PFSK-1 (cell line): ENCODE data around the gene CHTF18.

Experiments used
- FOXP2 ChIP-seq: optimal IDR thresholded peaks from 2 replicates; pipeline ENCODE3; 2011; ENCODE audit warnings: borderline replicate concordance, control low read depth, inconsistent platforms; ENCODE audit not compliant: insufficient read depth; ENCODE audit errors: extremely low read length, extremely low read depth
- POLR2AphosphoS5 ChIP-seq: IDR thresholded peaks from 2 replicates; pipeline ENCODE4 v1.6.1; 2012; ENCODE audit warnings: low read depth, mild to moderate bottlenecking, control low read depth, low read length, moderate library complexity
- SIN3A ChIP-seq: IDR thresholded peaks from 2 replicates; pipeline ENCODE4 v1.6.1; 2012; ENCODE audit warnings: mild to moderate bottlenecking, low read length, moderate library complexity, borderline replicate concordance; ENCODE audit not compliant: insufficient read depth
- TAF1 ChIP-seq: IDR thresholded peaks from 2 replicates; pipeline ENCODE4 v1.6.1; 2012; ENCODE audit warnings: low read length, control low read depth, borderline replicate concordance; ENCODE audit not compliant: insufficient read depth
- TF ChIP-seq, protein P1 (sequence below), 2 experiments: IDR thresholded peaks; 2 replicates each; pipeline versions ENCODE4 v1.6.1 to v1.8.0; 2011 to 2012; ENCODE audit warnings: low read depth in 2 of 2, low read length in 2 of 2, control low read depth in 1 of 2, inconsistent platforms in 1 of 2, mild to moderate bottlenecking in 1 of 2, moderate library complexity in 1 of 2; ENCODE audit not compliant: insufficient read depth in 1 of 2

Gene CHTF18

DNA sequence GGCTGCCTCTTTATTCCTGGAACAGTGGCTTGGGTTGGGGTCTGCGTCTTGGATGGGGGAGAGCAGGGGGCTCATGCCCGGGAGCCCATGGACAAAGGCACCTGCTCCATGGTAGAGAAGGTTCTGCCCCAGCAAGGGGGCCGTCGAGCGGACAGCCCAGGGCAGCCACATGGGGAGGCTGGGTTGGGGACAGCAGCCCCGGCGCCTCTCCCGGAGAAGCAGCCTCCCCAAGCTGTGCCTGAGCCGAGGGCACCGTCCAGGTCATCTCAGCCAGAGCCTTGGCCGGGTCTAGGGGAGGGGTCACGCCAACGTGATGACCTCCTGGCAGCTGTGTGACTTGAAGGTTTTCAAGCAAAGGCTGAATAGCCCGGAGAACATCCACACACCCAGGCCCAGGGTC is 45.0 kb downstream of the CHTF18 start:
- no peak for TF ChIP-seq FOXP2
- no peak for TF ChIP-seq TAF1
- TF ChIP-seq, protein P1, sequence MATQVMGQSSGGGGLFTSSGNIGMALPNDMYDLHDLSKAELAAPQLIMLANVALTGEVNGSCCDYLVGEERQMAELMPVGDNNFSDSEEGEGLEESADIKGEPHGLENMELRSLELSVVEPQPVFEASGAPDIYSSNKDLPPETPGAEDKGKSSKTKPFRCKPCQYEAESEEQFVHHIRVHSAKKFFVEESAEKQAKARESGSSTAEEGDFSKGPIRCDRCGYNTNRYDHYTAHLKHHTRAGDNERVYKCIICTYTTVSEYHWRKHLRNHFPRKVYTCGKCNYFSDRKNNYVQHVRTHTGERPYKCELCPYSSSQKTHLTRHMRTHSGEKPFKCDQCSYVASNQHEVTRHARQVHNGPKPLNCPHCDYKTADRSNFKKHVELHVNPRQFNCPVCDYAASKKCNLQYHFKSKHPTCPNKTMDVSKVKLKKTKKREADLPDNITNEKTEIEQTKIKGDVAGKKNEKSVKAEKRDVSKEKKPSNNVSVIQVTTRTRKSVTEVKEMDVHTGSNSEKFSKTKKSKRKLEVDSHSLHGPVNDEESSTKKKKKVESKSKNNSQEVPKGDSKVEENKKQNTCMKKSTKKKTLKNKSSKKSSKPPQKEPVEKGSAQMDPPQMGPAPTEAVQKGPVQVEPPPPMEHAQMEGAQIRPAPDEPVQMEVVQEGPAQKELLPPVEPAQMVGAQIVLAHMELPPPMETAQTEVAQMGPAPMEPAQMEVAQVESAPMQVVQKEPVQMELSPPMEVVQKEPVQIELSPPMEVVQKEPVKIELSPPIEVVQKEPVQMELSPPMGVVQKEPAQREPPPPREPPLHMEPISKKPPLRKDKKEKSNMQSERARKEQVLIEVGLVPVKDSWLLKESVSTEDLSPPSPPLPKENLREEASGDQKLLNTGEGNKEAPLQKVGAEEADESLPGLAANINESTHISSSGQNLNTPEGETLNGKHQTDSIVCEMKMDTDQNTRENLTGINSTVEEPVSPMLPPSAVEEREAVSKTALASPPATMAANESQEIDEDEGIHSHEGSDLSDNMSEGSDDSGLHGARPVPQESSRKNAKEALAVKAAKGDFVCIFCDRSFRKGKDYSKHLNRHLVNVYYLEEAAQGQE (IDR thresholded peaks at IDR 0.05; ENCODE audit: insufficient read depth in 1 of 2, low read depth in 2 of 2, low read length in 2 of 2): no peak
- TF ChIP-seq SIN3A: no peak
- TF ChIP-seq POLR2AphosphoS5: no peak

DNA sequence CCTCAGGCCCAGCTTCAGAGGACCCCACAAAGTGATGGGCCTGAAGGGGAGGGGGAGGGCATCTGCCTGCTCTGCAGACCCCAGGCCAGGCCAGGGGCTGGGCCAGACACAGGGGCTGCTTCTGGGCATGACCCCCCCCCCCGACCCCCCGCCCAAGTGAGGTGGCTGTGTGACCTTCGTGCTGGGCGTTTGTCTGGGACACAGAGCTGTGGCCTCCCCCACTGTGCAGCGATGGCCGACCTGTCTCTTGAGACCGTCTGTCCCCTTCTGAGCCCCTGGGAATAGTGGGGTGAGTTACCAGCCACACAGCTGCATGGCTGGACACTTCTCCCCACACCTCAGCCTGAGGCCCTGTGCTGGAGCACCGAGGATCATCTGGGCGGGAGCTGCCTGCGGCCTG is 47.0 kb downstream of the CHTF18 start:
- no peak for TF ChIP-seq FOXP2
- no peak for TF ChIP-seq TAF1
- no peak for TF ChIP-seq POLR2AphosphoS5
- TF ChIP-seq, protein P1 (IDR thresholded peaks at IDR 0.05; ENCODE audit: insufficient read depth in 1 of 2, low read depth in 2 of 2, low read length in 2 of 2): no peak
- no peak for TF ChIP-seq SIN3A

DNA sequence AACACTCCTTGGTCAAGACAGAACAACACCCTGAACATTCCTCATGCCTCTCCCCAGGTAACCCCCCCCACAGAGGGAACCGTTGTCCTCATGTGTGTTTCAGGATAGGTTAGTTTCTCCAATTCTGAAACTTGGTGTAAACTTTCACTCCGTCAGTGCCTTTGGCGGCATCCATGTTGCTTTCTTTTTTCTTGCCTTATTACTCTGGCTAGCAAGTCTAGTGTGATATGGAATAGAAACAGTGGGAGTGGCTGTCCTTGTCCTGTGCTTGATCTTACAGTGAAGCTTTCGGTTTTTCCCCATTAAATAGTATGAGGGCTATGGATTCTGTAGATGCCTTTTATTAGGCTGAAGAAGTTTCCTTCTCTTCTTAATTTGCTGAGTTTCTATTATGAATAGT is 47.8 kb downstream of the CHTF18 start:
- TF ChIP-seq SIN3A (no peak), FOXP2 (no peak)

DNA sequence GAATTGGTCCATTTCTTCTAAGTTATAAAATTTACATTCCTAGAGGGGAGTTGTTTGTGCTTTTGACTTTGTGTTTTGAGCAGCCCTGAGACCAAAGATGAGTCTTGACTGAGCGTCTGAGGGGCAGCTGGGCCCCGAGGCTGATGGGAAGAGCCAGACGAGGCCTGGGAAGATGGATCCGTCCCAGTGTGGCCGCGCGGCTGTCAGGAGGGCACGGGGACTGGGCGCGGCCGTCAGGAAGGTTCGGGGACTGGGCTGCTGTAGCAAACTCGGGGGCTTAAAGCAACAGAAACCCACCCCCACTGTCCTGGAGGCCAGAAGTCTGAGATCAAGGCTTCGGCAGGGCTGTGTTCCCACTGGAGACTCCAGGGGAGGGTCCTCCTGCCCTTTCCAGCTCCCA is 50.3 kb downstream of the CHTF18 start:
- no peak for TF ChIP-seq TAF1
- TF ChIP-seq, protein P1 (IDR thresholded peaks at IDR 0.05; ENCODE audit: insufficient read depth in 1 of 2, low read depth in 2 of 2, low read length in 2 of 2): no peak
- no peak for TF ChIP-seq SIN3A
- no peak for TF ChIP-seq FOXP2
- no peak for TF ChIP-seq POLR2AphosphoS5

DNA sequence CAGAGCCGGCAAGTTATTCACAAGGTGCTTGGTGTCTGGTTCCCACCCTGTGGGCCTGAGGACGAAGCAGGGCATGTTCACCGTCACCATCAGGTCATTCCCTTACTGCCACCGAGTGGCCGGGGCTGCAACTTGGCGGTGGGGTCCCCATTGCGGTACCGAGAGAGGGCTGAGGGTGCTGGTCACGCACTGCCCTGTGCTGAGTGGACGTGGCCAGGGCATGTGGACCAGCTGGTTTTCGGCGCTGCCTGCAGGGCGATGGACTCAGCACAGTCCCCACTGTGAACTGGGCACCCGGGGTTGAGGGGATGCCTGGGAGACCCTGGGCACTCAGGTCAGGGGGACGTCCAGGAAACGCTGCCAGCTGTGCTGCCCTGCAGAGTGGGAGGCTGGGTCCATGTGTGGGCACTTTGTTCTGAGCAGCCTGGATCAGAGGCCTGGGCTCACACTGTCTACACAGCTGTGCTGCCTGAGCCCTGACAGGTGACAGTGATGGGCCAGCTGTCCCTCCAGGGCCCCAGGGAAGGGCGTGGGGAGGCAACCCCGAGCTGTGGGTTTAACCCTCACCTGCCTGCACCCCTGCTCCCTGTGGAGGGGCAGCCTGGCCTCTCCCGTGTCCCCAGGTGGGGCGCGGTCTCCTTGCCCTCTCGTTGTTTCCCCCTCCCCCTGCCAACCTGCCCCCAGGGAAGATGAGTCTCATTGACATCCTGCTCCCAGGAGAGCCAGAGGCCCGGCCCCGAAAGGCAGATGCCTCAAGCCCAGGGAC is 51.4 kb downstream of the CHTF18 start:
- no peak for TF ChIP-seq POLR2AphosphoS5
- no peak for TF ChIP-seq FOXP2
- TF ChIP-seq, protein P1 (IDR thresholded peaks at IDR 0.05; ENCODE audit: insufficient read depth in 1 of 2, low read depth in 2 of 2, low read length in 2 of 2): no peak
- TF ChIP-seq SIN3A: no peak
- TF ChIP-seq TAF1: no peak
